ENCODE data around the gene GAN.
"Not testable (repeated sequence)": the region's sequence is repeated elsewhere in the genome, so short reads cannot be mapped to it uniquely, and the experiment has no call there.

The GAN gene

DNA sequence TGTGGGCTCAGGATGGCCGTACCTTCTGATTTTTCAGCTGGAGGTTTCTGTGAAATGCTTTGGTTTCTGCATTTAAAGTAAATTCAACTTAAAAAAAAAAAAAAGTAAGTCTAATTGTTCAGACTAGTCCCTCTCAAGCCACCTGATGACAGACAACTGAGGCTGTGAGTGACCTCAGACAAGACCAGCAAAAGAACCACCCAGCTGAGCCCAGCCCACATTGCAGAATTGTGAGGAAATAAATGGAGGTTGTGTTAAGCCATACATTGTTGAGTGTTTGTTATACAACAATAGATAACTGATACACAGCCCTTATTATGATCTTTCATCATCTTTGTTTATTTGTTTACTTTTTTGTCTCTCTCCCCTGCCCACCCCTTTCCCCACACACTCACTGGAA lies 85.1 kb downstream of the GAN start:
- no peak for DNase-seq (ENCODE audit: low read depth)

DNA sequence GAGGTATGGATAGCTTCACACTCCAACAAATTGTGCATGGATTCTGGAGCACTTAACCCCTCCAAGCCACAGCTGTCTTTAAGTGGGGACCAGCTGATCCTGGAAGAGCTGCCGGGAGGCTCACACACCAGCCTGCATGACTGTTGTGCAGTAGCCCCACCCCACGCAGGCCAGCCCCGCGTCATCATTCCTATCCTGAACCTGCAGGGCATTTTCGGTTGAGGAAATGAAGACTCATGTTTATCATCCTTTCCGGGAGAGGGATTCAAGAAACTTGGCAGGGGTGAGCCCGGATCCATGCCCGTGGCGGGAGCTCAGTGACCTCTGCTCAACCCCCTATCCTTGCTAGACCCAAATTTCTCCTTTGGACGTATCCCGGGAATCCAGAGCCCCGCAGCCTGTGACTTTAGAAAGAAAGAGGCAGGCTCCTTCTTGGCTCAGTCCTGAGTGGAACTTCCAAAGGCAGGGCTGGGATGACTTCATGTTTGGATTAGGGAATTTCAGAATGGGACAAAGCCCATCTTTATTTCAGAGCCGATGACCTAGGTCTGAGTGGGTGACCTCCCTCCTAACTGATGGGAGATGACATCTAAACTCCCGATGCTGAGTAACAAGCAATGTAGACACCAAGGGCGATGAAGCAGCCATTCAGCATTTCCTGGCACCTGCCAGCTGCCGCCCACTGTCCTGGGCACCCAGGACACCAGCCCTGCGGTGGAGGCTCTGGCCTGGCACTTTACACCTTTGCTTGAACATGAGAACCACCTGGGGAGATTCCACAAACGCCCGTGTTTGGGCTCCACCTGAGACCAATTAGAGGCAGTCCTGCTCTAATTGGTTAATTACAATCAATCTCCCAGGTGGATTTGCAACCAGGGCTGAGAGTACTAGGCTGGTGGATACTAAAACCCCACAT lies 86.5 kb downstream of the GAN start:
- no peak for DNase-seq (ENCODE audit: low read depth)

- no peak for DNase-seq (ENCODE audit: low read depth)
Observed at GRCh38 chr16:81403208-81403600, 88.4 kb downstream of the GAN start.

- peak; percentile 45 for DNase-seq (ENCODE audit: low read depth)
Observed at GRCh38 chr16:81403601-81404391, 89.0 kb downstream of the GAN start.

DNA sequence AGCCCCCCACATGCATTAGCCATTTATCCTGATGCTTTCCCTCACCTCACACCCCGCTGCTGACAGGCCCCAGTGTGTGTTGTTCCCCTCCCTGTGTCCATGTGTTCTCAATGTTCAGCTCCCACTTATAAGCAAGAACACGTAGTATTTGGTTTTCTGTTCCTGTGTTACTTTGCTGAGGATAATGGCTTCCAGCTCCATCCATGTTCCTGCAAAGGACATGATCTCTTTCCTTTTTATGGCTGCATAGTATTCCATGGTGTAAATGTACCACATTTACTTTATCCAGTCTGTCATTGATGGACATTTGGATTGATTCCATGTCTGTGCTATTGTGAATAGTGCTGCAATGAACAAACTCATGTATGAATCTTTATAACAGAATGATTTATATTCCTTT lies 90.2 kb downstream of the GAN start:
- not testable (repeated sequence) for DNase-seq (ENCODE audit: low read depth)

DNA sequence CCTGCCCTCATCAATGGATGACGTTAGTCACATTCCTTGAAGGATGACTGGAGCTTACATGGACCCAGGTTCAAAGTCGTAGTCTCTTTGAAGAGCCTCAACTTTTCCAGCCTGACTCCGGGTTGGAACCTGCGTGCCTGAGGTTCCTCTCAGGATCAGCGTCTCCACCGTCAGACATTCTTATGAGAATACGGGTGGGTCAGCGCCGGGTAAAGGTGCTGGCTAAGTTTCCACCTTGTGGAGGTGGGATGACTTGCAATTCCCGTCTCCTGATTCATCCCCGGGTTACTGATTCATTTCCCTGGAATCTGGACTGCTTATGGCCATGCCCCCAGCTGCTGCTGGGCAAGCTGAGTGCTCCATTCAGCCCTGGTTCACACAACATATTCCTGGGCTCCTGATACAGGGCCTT lies 90.9 kb downstream of the GAN start:
- DNase-seq (ENCODE audit: low read depth): peak; percentile 92

DNA sequence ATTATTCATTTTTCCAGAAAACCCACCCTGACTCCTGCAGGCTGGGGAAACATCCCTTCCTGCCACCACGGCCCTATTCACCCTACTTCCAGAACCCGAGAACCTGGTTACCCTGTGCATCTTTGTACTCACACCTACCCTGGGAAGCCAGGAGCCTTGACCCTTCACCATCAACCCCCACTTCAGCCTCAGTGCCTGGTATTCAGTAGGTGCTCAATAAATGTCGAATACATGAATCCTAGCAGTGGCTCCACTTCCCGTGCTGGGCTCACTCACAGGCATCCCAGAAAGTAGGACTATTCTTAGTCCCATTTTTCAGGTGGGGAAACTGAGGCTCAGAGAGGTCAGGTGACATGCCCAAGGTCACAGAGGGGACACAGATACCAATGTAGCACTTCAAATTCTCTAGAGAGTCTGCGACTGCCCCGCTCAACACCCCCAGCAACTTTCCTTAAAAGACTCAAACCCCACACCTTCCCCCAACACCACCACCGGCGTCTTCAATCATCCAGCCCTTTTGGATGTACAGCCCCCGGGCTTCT lies 93.7 kb downstream of the GAN start:
- no peak for DNase-seq (ENCODE audit: low read depth)

GRCh38 chr16:81409016-81409556 lies 94.3 kb downstream of the GAN start:
- DNase-seq (ENCODE audit: low read depth): no peak

DNA sequence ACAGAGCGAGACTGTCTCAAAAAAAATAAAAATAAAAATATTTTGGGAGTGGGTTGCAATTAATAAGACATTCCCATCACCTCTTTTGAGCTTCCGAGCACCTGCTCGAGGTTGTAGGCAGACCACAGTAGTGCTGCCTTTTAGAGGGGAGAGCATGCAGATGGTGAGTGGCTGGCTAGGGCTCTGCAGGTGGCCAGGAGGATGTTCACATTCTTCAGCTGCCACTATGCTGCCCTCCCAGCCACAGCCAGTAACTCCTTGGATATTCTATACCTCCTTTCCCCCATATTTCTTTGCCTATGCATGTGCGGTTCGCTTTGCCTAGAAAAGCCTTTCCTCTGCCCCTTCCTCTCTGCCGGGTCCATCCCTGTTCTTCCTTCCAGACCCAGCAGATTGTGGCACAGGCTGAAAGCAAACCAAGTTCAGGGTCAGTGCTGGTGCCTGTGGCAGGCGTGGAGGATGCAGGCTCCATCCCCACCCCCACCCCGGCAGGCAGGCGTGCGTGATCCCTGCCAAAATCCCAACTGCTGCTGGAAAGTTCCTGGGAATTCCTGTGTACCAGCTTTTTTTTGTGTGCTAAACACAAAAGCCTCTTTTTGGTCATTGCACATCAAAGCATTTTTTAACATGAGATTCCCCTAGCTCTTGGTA lies 96.0 kb downstream of the GAN start:
- DNase-seq (ENCODE audit: low read depth): no peak

GRCh38 chr16:81413245-81413990 lies 98.7 kb downstream of the GAN start:
- no peak for DNase-seq (ENCODE audit: low read depth)

- DNase-seq (ENCODE audit: low read depth): no peak
Observed at GRCh38 chr16:81415751-81416150, 101.0 kb downstream of the GAN start.

DNA sequence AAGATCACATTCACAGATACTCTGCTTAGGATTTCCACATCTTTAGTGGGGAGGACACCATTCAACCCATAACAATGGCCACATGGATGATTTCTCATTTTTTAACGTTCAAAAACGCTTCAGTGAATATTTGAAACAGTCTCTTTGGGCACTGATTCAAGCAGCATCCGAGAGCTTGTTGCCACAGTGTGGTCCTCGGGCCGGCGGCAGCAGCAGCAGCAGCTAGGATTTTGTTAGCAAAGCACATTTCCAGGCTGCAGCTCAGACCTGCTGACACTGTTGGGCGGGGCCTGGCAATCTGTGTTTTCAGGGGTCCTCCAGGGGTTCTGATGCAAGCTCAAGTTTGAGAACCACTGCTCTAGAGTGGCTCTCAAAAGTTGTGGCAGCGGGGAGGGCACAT lies 102.0 kb downstream of the GAN start:
- no peak for DNase-seq (ENCODE audit: low read depth)

GRCh38 chr16:81417210-81417609 lies 102.4 kb downstream of the GAN start:
- DNase-seq (ENCODE audit: low read depth): no peak

DNA sequence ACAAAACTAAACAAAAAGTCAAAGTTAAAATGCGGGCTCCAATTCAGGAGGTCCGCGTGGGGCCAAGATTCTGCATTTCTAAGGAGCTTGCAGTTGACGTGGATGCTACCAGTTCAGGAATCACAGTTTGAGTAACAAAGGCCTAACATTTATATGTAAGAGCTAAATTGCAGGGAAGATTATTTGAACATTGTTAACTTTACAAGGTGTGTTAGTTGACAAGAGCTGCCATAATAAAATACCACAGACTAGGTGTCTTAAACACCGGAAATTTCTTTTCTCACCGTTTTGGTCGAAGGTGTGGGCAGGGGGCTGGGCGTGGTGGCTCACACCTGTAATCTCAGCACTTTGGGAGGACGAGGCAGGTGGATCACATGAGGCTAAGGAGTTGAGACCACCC lies 105.0 kb downstream of the GAN start:
- no peak for DNase-seq (ENCODE audit: low read depth)

- no peak for DNase-seq (ENCODE audit: low read depth)
Observed at GRCh38 chr16:81421126-81421525, 106.4 kb downstream of the GAN start.

DNA sequence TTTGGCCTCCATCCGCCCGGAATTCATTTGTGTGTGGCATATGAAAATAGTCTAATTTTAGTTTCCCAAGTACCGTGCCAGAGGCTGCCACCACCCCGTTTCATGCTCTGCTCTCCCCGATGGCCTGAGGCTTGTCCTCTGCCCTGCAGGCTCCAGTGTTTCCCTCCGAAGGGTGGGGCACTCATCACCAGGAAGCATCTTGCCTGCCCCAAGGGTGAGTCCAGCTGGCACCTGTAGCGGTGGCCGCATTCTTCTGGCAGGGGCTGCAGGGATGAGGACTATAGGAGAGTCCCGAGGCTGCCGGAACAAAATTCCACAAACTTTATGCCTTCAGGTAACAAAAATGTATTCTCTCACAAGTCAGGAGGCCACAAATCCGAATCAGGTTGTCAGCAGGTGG lies 106.8 kb downstream of the GAN start:
- DNase-seq (ENCODE audit: low read depth): no peak

DNA sequence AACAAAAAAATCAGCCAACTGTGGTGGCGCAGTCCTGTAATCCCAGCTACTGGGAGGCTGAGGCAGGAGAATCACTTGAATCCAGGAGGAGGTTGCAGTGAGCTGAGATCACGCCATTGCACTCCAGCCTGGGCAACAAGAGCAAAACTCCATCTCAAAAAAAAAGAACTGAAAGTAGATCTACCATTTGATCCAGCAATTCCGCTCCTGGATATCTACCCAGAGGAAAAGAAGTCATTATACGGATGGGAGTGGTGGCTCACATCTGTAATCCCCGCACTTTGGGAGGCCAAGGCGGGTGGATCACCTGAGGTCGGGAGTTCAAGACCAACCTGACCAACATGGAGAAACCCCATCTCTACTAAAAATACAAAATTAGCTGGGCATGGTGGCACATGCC lies 107.4 kb downstream of the GAN start:
- DNase-seq (ENCODE audit: low read depth): not testable (repeated sequence)

DNA sequence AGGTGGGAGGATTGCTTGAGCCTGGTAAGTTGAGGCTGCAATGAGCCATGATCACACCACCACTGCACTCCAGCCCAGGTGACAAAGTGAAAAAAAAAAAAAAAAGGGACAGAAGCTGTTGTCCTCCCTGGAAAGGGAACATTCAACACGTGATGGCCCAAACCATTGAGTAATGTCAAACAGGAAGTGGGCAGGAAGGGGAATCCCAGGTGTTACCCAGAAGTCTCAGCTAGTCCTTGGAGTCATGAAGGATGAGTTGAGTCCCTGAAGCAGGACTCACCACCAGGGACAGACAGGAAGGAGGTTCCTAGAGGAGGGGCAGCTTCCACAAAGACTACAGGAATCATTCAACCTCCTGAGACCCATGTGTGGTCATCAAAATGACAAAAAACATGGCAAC lies 110.0 kb downstream of the GAN start:
- DNase-seq (ENCODE audit: low read depth): no peak

DNA sequence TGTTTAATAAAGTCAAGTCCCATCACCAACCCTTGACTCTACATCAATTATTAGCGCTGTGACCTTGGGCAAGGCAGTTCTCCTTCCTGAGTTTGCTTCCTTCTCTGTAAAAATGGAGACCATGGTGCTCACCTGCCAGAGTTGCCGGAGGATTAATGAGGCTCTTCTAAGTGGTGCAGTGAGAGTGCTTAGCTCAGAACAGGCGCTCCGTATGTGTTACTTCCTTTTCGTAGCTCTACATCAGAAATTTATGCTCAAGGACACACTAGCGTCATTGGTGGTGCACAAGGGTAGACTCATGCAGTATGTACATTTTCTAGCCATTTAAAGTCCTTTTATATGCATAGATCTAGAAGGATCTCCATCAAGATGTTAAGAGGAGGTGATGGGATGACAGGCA lies 112.5 kb downstream of the GAN start:
- no peak for DNase-seq (ENCODE audit: low read depth)

- DNase-seq (ENCODE audit: low read depth): no peak
Observed at GRCh38 chr16:81429045-81429521, 114.3 kb downstream of the GAN start.

Data from HS-27A (cell line).